PFSK-1 (cell line): ENCODE measurements around the gene TOP2B.

ENCODE experiments used
- FOXP2 ChIP-seq: optimal IDR thresholded peaks from 2 replicates; pipeline ENCODE3; 2011; ENCODE audit warnings: borderline replicate concordance, control low read depth, inconsistent platforms; ENCODE audit not compliant: insufficient read depth; ENCODE audit errors: extremely low read length, extremely low read depth
- POLR2AphosphoS5 ChIP-seq: IDR thresholded peaks from 2 replicates; pipeline ENCODE4 v1.6.1; 2012; ENCODE audit warnings: low read depth, mild to moderate bottlenecking, control low read depth, low read length, moderate library complexity
- SIN3A ChIP-seq: IDR thresholded peaks from 2 replicates; pipeline ENCODE4 v1.6.1; 2012; ENCODE audit warnings: mild to moderate bottlenecking, low read length, moderate library complexity, borderline replicate concordance; ENCODE audit not compliant: insufficient read depth
- TAF1 ChIP-seq: IDR thresholded peaks from 2 replicates; pipeline ENCODE4 v1.6.1; 2012; ENCODE audit warnings: low read length, control low read depth, borderline replicate concordance; ENCODE audit not compliant: insufficient read depth
- TF ChIP-seq, protein P1 (sequence below), 2 experiments: IDR thresholded peaks; 2 replicates each; pipeline versions ENCODE4 v1.6.1 to v1.8.0; 2011 to 2012; ENCODE audit warnings: low read depth in 2 of 2, low read length in 2 of 2, control low read depth in 1 of 2, inconsistent platforms in 1 of 2, mild to moderate bottlenecking in 1 of 2, moderate library complexity in 1 of 2; ENCODE audit not compliant: insufficient read depth in 1 of 2

Gene TOP2B

DNA sequence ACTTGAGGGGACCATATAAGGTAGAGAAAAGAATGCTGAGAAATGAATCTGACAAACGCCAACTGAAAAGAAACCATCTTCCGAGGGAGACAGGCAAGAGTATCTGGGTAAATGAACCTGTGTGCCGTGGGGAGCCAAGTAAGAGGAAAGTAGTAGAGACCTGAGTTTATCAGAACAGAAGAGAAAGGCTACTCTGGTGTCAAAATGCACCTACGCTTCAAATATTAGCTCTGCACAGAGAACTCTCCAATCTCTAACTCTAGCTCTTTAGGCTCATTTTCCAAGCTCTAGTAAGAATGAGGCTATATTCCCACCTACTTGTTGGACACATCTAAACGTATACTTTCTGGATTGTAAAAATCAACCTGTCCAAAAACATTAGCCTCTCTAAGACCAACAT, 53.5 kb downstream of the TOP2B start:
- TF ChIP-seq POLR2AphosphoS5 (no peak), FOXP2 (no peak), TAF1 (no peak), SIN3A (no peak)
- TF ChIP-seq, protein P1, sequence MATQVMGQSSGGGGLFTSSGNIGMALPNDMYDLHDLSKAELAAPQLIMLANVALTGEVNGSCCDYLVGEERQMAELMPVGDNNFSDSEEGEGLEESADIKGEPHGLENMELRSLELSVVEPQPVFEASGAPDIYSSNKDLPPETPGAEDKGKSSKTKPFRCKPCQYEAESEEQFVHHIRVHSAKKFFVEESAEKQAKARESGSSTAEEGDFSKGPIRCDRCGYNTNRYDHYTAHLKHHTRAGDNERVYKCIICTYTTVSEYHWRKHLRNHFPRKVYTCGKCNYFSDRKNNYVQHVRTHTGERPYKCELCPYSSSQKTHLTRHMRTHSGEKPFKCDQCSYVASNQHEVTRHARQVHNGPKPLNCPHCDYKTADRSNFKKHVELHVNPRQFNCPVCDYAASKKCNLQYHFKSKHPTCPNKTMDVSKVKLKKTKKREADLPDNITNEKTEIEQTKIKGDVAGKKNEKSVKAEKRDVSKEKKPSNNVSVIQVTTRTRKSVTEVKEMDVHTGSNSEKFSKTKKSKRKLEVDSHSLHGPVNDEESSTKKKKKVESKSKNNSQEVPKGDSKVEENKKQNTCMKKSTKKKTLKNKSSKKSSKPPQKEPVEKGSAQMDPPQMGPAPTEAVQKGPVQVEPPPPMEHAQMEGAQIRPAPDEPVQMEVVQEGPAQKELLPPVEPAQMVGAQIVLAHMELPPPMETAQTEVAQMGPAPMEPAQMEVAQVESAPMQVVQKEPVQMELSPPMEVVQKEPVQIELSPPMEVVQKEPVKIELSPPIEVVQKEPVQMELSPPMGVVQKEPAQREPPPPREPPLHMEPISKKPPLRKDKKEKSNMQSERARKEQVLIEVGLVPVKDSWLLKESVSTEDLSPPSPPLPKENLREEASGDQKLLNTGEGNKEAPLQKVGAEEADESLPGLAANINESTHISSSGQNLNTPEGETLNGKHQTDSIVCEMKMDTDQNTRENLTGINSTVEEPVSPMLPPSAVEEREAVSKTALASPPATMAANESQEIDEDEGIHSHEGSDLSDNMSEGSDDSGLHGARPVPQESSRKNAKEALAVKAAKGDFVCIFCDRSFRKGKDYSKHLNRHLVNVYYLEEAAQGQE (IDR thresholded peaks at IDR 0.05; ENCODE audit: insufficient read depth in 1 of 2, low read depth in 2 of 2, low read length in 2 of 2): no peak

DNA sequence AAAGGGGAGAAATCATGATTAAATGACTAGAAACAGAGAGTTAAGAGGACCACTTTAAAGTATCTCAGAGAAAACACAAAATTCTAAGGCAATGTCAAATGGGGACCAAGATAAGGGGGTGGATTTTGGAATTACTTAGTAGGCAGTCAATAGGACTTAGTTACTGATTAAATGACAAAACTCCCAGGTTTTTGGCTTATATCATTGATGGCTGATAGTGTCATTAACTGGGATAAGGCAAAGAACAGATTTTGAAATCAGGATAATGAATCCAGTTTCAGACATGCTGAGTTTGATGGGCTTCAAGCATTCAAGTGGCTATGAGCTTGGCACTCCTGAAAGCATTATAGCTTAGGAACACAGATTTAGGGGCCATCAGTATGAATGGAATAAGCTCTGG, 53.9 kb downstream of the TOP2B start:
- TF ChIP-seq POLR2AphosphoS5 (no peak), SIN3A (no peak), FOXP2 (no peak), TAF1 (no peak)
- TF ChIP-seq, protein P1 (IDR thresholded peaks at IDR 0.05; ENCODE audit: insufficient read depth in 1 of 2, low read depth in 2 of 2, low read length in 2 of 2): no peak

DNA sequence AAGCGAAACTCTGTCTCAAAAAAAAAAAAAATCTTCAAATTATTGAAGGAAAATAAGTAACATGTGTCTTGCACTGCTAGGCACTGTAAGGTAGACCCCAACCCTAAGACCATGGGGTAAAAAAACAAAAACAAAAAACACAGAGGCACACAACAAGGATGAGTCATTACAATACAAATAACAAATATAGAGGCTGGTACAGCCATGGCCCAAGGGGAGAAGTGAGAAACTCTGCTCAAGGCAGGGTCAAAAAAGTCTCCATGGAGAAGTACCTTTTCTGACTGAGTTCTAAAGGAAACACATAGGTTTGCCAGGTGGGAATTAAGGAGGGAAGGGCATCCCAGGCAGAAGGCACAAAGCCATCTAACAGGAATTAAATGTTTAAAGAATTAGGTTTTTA, 54.5 kb downstream of the TOP2B start:
- TF ChIP-seq FOXP2: no peak
- TF ChIP-seq, protein P1 (IDR thresholded peaks at IDR 0.05; ENCODE audit: insufficient read depth in 1 of 2, low read depth in 2 of 2, low read length in 2 of 2): no peak
- TF ChIP-seq TAF1: no peak
- TF ChIP-seq SIN3A: no peak
- TF ChIP-seq POLR2AphosphoS5: no peak

- TF ChIP-seq FOXP2: no peak
- TF ChIP-seq, protein P1 (IDR thresholded peaks at IDR 0.05; ENCODE audit: insufficient read depth in 1 of 2, low read depth in 2 of 2, low read length in 2 of 2): no peak
- no peak for TF ChIP-seq TAF1
- no peak for TF ChIP-seq POLR2AphosphoS5
- TF ChIP-seq SIN3A: no peak
Measured at GRCh38 chr3:25604107-25604805, 60.5 kb downstream of the TOP2B start.
